Neural cell (in vitro differentiated cells): Measurements from ENCODE around the gene SPRING1. TPM values are rescaled to one million over a fixed set of nuclear protein-coding genes. Genes with fewer than 3 reads are reported as not detected.

Experiments
- H2AFZ ChIP-seq: fragments of 200-600, 300-800 bp; sonication (generic), shearing (Covaris generic); 2 replicates; pipeline ENCODE4 v1.6.0; 2014; ENCODE audit warnings: low read depth, mild to moderate bottlenecking, antibody characterized with exemption, low read length, moderate library complexity
- H3F3A ChIP-seq: fragments of 200-600 bp; shearing (Covaris generic); 2 replicates; pipeline ENCODE4 v1.6.1; 2016; ENCODE audit warnings: mild to moderate bottlenecking, moderate library complexity, mixed read lengths, antibody characterized with exemption, low read length; ENCODE audit not compliant: insufficient read depth, poor library complexity, severe bottlenecking
- H3K27ac ChIP-seq: fragments of 200-600, 300-800 bp; sonication (generic), shearing (Covaris generic); 2 replicates; pipeline ENCODE4 v1.5.1; 2014; ENCODE audit warnings: mild to moderate bottlenecking, low read length, moderate library complexity
- H3K27me3 ChIP-seq: fragments of 300-800, 200-600 bp; sonication (generic), shearing (Covaris generic); 2 replicates; pipeline ENCODE4 v1.6.0; 2014; ENCODE audit warnings: mild to moderate bottlenecking, low read depth, low read length, moderate library complexity; ENCODE audit not compliant: insufficient read depth
- H3K36me3 ChIP-seq: fragments of 300-800, 200-600 bp; sonication (generic), shearing (Covaris generic); 2 replicates; pipeline ENCODE4 v1.5.1; 2014; ENCODE audit warnings: mild to moderate bottlenecking, antibody characterized with exemption, low read length, moderate library complexity; ENCODE audit not compliant: insufficient read depth
- H3K4me2 ChIP-seq: fragments of 300-800, 200-600 bp; sonication (generic), shearing (Covaris generic); 2 replicates; pipeline ENCODE4 v1.6.0; 2014; ENCODE audit warnings: mild to moderate bottlenecking, low read length
- H3K4me3 ChIP-seq: fragments of 300-800, 200-600 bp; sonication (generic), shearing (Covaris generic); 2 replicates; pipeline ENCODE4 v1.5.1; 2014; ENCODE audit warnings: mild to moderate bottlenecking, low read length, moderate library complexity
- H3K79me2 ChIP-seq: fragments of 200-600 bp; shearing (Covaris generic); replicated peaks from 2 replicates; pipeline ENCODE4 v1.6.0; 2014; ENCODE audit warnings: mild to moderate bottlenecking, low read length, moderate library complexity; ENCODE audit not compliant: insufficient read depth
- H3K9ac ChIP-seq: fragments of 300-800, 200-600 bp; sonication (generic), shearing (Covaris generic); 2 replicates; pipeline ENCODE4 v1.6.1; 2016; ENCODE audit warnings: mild to moderate bottlenecking, low read length, mixed read lengths
- H3K9me2 ChIP-seq: fragments of 200-600 bp; shearing (Covaris generic); 2 replicates; pipeline ENCODE4 v1.6.1; 2016; ENCODE audit warnings: mild to moderate bottlenecking, low read length, mixed read lengths; ENCODE audit not compliant: insufficient read depth
- H3K9me3 ChIP-seq: fragments of 200-600, 300-800 bp; sonication (generic), shearing (Covaris generic); 2 replicates; pipeline ENCODE4 v1.6.1; 2016; ENCODE audit warnings: mild to moderate bottlenecking, mixed run types, low read length, moderate library complexity, mixed read lengths
- H4K20me1 ChIP-seq: fragments of 200-600 bp; shearing (Covaris generic); 2 replicates; pipeline ENCODE4 v1.6.1; 2016; ENCODE audit warnings: mild to moderate bottlenecking, mixed run types; ENCODE audit not compliant: insufficient read depth
- CTCF ChIP-seq: fragments of 450-650 bp; IDR thresholded peaks from 2 replicates; pipeline ENCODE4 v1.5.1; 2014; ENCODE audit warnings: antibody characterized with exemption, mild to moderate bottlenecking, moderate library complexity; ENCODE audit not compliant: poor library complexity, severe bottlenecking
- EP300 ChIP-seq: fragments of 450-650 bp; conservative IDR thresholded peaks from 2 replicates; pipeline ENCODE4 v1.6.1; 2014; ENCODE audit warnings: antibody characterized with exemption, mild to moderate bottlenecking, moderate library complexity; ENCODE audit not compliant: poor library complexity, severe bottlenecking
- EZH2 ChIP-seq: fragments of 200-600, 300-800 bp; shearing (Covaris generic), sonication (generic); IDR thresholded peaks from 2 replicates; pipeline ENCODE4 v1.6.1; 2014; ENCODE audit warnings: antibody characterized with exemption, low read length, borderline replicate concordance, mild to moderate bottlenecking; ENCODE audit not compliant: insufficient read depth, poor library complexity, severe bottlenecking
- MXI1 ChIP-seq: fragments of 450-650 bp; conservative IDR thresholded peaks from 2 replicates; pipeline ENCODE4 v1.6.1; 2014; ENCODE audit warnings: antibody characterized with exemption, mild to moderate bottlenecking; ENCODE audit not compliant: poor library complexity, severe bottlenecking
- POLR2AphosphoS5 ChIP-seq: IDR thresholded peaks from 2 replicates; pipeline ENCODE4 v1.6.1; 2012
- RAD21 ChIP-seq: fragments of 450-650 bp; conservative IDR thresholded peaks from 2 replicates; pipeline ENCODE4 v1.6.1; 2014; ENCODE audit warnings: antibody characterized with exemption, mild to moderate bottlenecking, moderate library complexity
- REST ChIP-seq: IDR thresholded peaks from 2 replicates; pipeline ENCODE4 v1.6.1; 2012; ENCODE audit warnings: borderline replicate concordance
- SMC3 ChIP-seq: fragments of 450-650 bp; conservative IDR thresholded peaks from 2 replicates; pipeline ENCODE4 v1.6.1; 2014; ENCODE audit warnings: antibody characterized with exemption, mild to moderate bottlenecking, moderate library complexity; ENCODE audit not compliant: poor library complexity
- TAF1 ChIP-seq: IDR thresholded peaks from 2 replicates; pipeline ENCODE4 v1.6.1; 2012; ENCODE audit warnings: low read depth
- polyA plus RNA-seq: library from polyadenylated mRNA; depleted of rRNA; stranded (reverse); fragments of >200 nt; gene quantifications from 2 replicates; pipeline ENCODE4 v1.2.3, GENCODE V29; 2014

The SPRING1 gene
- polyA plus RNA-seq, 1 donor from 2014 or later = 48.1 TPM

GRCh38 chr12:116783525-116784237, 45.8 kb upstream of the SPRING1 start:
- no peak overlapping the region for H3K4me3 ChIP-seq
- H2AFZ ChIP-seq = no peak overlapping the region
- H3K79me2 ChIP-seq = no peaks in the 10 kb centered on the region
- no peak overlapping the region for H3K4me2 ChIP-seq
- no peaks in the 10 kb centered on the region for H3K27me3 ChIP-seq
- no peaks in the 10 kb centered on the region for H4K20me1 ChIP-seq
- no peaks in the 10 kb centered on the region for H3F3A ChIP-seq
- peaks cover 11% of the 10 kb centered on the region for H3K36me3 ChIP-seq
- no peak overlapping the region for H3K27ac ChIP-seq
- no peak overlapping the region for H3K9ac ChIP-seq
- no peaks in the 10 kb centered on the region for H3K9me3 ChIP-seq
- TF ChIP-seq EP300 (no peak), EZH2 (no peak), CTCF (no peak), SMC3 (no peak), POLR2AphosphoS5 (no peak), RAD21 (no peak), REST (no peak), MXI1 (no peak)
- H3K9me2 ChIP-seq = no peaks in the 10 kb centered on the region

- TF ChIP-seq CTCF = no peak
- no peak for TF ChIP-seq EP300
- no peak for TF ChIP-seq POLR2AphosphoS5
- TF ChIP-seq TAF1 = no peak
- TF ChIP-seq REST = no peak
- no peak for TF ChIP-seq EZH2
- TF ChIP-seq MXI1 = no peak
- TF ChIP-seq SMC3 = no peak
- no peak for TF ChIP-seq RAD21
- H3K79me2 ChIP-seq = no peaks in the 10 kb centered on the region
- no peak overlapping the region for H3K4me2 ChIP-seq
- H3K27ac ChIP-seq = no peak overlapping the region
- H4K20me1 ChIP-seq = no peaks in the 10 kb centered on the region
- no peak overlapping the region for H2AFZ ChIP-seq
- no peak overlapping the region for H3K4me3 ChIP-seq
- no peaks in the 10 kb centered on the region for H3K9me2 ChIP-seq
- no peaks in the 10 kb centered on the region for H3F3A ChIP-seq
- H3K9ac ChIP-seq = no peak overlapping the region
- peaks cover 11% of the 10 kb centered on the region for H3K36me3 ChIP-seq
- no peaks in the 10 kb centered on the region for H3K9me3 ChIP-seq
- no peaks in the 10 kb centered on the region for H3K27me3 ChIP-seq
These were observed 43.1 kb upstream of the SPRING1 start for GRCh38 chr12:116780942-116781341.
